Limb (tissue), 2 donors: Measurements from ENCODE around the gene NUP214.
A peak's percentile ranks its signal among the peaks of the same experiment; 100 is the strongest.
"Not testable (repeated sequence)": the region's sequence is repeated elsewhere in the genome, so short reads cannot be mapped to it uniquely, and the experiment has no call there.

ENCODE experiments used
- DNase-seq, 2 donors: peaks; one replicate each; pipeline ENCODE4 v3.0.0-alpha.2; 2016; ENCODE audit errors: extremely low spot score in 2 of 2

NUP214 gene

DNA sequence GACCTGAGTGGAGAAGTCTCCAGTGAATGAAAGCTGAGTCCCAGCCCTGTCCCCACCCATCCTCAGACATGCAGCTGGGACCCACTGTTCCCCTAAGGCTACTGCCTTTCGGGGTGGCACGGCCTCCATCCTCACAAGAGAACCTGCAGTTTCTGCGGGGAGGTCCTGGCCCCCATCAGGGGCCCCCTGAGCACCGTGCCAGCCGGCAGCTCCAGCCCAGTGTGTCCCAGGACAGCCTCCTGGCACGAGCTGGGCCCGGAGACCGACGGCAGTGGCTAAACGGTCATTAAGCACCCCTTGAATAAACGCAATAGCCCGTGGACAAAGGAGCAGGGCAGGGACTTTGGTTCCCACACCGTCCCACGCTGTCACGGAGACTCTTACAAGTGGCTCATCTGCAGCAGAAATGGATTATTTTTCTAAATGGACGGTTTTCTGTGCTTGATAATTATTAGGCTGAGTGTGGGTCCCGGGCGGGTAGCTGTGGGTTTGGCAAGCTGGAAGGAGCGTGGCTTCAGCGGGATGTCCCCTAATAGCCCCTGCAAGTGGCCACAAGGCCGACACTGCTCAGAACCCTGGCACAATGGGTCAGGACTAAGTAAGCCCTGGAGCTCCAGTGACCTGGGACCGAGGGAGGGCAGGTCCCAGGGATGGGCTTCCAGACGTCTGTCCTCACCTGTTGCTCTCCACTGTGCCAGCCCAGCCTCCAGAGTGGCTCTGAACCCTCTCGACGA lies 133.5 kb downstream of the NUP214 start:
- DNase-seq, result peak in 1 of 2 donors; percentile 20

DNA sequence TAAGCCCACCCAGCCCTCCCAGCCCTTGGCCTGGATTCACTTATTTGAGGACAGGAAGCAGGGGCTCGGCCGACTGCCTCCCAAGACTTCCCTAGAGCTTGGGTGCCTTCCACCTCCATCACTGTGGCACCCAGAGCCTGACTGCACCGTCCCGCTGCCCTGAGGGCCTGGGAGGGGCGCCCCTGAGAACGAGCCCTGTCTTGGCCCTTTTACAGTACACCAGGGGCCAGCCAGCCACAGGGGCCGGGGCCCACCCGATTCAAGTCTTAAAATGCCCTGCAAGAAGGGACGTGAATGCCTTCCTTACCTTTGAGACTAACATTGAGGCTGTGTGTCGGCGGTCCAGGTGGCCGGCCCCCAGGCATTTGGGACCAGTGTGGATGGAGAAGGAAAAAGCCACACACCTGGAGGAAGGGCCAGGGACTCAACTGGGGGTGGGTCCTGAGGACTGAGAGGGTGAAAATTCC lies 134.1 kb downstream of the NUP214 start:
- peak in 1 of 2 donors; percentile 21 for DNase-seq

DNA sequence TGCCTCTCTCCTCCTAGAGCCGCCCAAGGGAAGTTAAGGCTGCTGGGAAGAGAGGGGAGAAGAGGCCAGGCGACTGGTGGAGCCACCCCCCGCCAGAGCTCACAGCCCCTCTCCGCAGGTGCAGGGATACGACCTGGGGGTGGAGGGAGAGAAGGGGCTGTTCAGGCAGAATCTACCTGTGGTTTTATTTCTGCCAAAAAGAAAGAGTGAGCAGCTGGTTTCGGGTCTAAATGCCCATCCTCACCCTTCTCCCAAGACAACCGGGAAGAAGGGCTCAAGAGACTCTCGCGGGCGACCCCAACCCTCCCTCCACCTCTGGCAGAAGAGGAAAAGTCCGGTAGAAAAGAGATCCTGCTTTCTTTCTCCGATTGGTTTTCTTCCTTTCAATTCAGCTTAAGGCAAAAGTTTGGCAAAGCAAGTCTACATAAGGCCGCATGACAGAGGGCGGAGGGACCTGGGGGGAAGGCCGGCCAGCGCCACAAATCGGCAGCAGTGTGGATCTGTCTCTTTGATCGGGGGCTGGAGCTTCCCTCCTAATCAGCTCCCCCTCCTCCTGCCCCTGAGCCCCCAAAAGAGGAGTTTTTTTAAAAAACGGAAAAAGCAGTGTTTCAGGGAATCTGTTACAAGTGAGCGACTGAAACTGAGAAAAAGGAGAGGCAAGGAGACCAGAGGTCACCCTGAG lies 134.7 kb downstream of the NUP214 start:
- no peak for DNase-seq

- no peak for DNase-seq
Measured at GRCh38 chr9:131260751-131261452, 135.5 kb downstream of the NUP214 start.

DNA sequence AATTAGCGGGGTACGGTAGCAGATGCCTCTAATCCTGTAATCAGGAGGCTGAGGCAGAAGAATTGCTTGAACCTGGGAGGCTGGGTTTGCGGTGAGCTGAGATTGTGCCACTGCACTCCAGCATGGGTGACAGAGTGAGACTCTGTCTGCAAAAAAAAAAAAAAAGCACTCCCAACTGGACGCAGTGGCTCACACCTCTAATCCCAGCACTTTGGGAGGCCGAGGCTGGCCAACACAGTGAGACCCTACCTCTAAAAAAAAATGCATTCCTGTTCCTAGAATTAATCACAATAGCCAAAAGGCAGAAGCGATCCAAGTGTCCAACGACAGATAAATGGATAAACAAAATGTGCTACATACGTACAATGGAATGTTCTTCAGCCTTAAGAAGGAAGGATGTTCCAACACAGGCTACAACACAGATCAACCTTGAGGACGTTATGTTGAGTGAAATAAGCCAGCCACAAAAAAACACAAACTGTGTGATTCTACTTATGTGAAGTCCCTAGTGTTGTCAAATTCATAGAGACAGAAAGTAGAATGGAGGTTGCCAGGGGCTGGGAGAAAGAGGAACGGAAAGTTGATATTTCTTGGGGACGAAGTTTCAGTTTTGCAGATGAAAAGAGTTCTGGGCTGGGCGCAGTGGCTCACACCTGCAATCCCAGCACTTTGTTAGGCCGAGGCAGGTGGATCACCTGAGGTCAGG lies 137.1 kb downstream of the NUP214 start:
- no peak for DNase-seq

- DNase-seq, result not testable (repeated sequence)
Measured at GRCh38 chr9:131263033-131263343, 137.6 kb downstream of the NUP214 start.

GRCh38 chr9:131263701-131264100 lies 138.3 kb downstream of the NUP214 start:
- no peak for DNase-seq

- peak in 1 of 2 donors; percentile 23 for DNase-seq
Measured at GRCh38 chr9:131264231-131264630, 138.8 kb downstream of the NUP214 start.

DNA sequence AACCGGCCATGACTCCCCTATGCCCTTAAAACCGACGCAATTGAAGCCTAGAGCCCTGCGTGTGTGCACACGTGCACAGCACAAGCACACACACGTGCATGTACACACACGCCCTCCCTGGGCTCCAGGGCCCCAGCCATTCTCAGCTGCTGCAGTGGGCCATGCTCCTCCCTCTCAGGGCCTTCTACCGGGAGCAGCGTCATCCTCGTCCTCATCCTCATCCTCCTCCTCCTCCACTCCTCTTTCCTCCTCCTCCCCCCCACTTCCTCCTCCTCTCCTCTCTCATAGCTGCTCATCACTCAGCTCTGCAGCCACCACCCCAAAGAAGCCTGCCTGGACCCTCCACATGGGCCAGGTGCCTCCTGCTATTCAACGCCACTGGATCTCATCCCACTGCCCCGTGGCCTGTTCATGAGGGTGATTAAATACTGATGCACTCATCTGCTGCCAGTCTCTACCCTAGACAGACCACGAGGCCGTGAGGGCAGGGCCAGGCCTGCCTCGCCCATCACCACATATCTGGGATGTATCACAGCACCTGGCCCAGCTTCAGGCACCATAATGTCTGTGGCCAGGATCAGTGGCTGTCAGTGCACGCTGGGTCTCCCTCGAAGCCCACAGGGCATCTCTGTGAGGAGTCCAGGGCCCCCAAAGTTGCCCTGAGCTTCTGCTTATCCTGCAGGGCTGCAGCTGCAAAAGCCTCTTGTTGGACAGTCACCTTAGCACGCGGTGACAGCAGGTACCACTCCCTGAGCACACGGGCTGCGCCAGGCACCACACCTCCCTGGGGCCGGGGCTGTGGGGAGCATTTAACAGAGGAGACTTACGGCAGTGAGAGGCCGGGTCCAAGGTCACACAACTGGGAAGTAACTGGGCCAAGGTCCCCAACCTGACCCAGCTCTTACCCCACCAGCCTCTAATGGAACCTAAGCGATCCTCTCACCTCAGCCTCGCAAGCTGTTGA lies 141.2 kb downstream of the NUP214 start:
- peak in 1 of 2 donors; percentile 28 for DNase-seq

DNA sequence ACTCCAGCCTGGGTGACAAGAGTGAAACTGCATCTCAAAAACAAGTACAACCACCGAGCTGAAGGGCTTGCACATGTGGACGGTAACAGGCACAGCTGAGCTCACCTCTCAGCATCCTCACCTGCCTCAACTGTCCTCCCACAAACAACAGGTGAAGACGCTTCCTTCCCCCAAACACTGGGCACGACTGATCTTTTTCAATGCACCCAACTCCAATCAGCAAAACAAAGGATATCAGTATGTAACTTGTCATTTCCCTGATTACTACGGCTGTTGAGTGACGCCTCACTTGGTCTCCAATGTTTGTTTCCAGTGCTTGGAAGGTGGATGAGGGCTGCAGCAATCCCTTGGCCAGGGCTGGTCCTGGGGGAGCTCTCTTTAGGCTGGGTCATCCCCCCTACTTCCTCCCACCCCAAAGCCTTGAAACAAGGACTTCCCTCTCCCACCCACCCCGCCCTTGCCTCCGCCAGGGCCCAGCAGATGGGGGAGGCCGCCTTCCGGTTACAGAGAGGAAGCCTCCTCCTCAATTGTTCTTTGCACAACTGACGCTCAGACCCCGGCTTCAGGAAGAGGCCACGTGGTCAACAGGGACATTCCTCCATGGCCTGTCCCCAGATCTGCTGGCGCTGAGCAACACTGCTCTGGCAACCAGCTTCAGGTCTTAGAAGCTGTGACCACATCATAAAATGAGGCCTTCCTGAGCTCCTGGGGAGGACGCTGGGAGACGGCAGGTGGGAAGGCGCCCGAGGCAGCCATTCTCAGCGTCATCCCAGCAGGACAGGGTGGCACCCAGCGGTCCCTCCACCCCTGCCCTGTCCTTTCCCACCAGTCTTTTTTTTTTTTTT lies 145.0 kb downstream of the NUP214 start:
- DNase-seq, result peak in 1 of 2 donors; percentile 32

- DNase-seq, result not testable (repeated sequence)
Measured at GRCh38 chr9:131271016-131271273, 145.6 kb downstream of the NUP214 start.

DNA sequence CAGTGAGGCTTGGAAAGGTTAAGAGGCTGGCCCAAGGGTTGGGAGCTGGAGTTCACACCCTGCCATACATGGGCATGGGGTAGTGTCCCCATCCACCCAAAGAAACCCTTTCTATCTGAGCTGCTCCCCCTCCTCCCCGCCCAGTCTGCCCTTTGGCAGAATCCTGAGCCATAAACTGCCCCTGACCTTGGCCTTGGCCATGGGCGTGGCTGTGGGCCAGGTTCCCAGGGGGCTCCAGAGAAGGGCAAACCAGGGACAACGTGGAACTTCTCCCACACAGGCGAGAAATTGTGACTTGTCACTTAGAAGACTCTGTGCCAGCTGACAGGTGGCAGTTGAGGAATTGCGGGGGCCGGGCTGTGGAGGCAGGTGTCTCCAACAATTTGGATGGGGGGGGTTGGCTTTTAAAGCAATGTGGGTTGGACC lies 146.1 kb downstream of the NUP214 start:
- DNase-seq, result peak in 1 of 2 donors; percentile 23

GRCh38 chr9:131272212-131272611 lies 146.8 kb downstream of the NUP214 start:
- no peak for DNase-seq

- peak in 1 of 2 donors; percentile 26 for DNase-seq
Measured at GRCh38 chr9:131273146-131273855, 147.9 kb downstream of the NUP214 start.

DNA sequence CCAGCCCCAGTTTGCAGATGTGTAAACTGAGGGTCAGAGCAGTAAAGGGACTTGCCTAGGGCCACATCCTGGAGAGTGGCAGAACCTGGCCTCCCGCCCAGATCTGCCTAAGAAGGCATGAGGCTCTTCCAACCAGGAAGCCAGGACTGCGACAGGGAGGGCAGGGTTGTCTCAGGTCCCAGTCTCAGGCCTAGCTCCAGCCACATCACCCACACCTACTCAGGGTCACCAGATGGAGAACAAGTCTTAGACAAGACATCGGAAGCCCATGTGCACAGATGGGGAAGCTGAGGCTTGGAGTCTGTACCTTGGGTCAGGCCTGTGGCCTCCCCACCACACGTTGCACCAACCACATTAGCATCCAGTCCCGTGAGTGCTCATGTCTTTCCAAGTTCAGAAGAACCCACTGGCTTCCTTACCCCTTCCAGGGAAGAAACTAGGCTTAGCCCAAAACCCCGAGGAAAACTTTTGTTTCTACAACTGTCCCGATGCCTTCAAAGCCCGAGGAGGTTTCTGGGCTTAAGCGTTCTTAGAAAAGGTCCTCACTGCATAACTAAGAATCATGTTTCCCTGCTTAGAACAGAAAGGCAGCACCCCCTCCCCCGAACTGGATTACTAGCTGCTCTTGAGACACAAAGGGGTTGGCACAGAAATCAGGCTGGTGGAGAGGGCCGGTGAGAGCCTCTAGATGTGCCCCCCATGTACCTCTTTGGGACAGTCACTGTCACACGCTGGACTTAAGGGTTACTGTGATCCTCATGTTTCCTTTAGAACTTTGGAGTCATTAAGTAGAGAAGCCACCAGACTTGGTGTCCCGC lies 148.7 kb downstream of the NUP214 start:
- DNase-seq, result peak in 1 of 2 donors; percentile 26

DNA sequence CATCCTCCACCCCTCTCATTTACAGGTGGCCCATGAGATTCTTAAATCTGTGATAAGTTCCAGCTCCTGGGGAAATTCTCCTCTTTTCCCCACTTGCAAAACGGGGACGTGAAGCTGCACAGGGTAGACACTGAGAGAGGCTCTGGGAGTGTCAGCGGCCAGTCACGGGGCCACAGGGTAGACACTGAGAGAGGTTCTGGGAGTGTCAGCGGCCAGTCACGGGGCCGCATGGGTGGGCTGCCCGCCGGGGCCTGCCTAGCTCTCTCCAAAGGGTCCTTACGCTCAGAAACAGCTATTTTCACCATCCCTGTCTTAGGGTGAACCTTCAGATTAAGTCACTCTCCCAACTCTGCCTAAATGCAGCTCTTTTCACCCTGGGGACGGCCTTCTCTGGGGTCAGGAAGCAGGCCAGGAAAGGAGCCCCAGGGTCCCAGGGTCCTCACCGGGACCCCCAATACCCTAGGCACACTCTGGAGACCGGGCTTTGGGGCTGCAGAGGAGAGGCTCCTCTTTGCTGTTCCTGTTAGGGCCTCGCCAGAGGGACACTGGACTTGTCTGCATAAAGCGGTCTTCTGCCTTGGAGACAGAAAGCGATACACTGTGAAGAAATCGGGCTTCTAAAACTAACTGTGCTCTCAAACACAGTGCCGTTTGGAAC lies 149.4 kb downstream of the NUP214 start:
- DNase-seq, result no peak

- no peak for DNase-seq
Measured at GRCh38 chr9:131275332-131276093, 150.1 kb downstream of the NUP214 start.
